Testis (tissue), 3 donors: ENCODE data around the gene SLC1A3. TPM values are rescaled to one million over a fixed set of nuclear protein-coding genes. Genes with fewer than 3 reads are reported as not detected.

Experiments used
- DNase-seq: peaks from one replicate; pipeline ENCODE4 v3.0.0-alpha.2; 2019
- H3K27ac ChIP-seq, 2 donors: fragments of 200-600 bp; sonication (generic); one replicate each; pipeline ENCODE4 v1.5.1; 2019
- H3K27me3 ChIP-seq: fragments of 200-600 bp; sonication (generic); one replicate; pipeline ENCODE4 v1.5.1; 2019
- H3K36me3 ChIP-seq: fragments of 200-600 bp; sonication (generic); one replicate; pipeline ENCODE4 v1.5.1; 2017; ENCODE audit warnings: low read depth; ENCODE audit errors: missing control alignments
- H3K4me1 ChIP-seq: fragments of 200-600 bp; sonication (generic); one replicate; pipeline ENCODE4 v1.5.1; 2019
- H3K4me3 ChIP-seq, 2 donors: fragments of 200-600 bp; sonication (generic); one replicate each; pipeline ENCODE4 v1.5.1; 2017 to 2019
- H3K9me3 ChIP-seq: fragments of 200-600 bp; sonication (generic); one replicate; pipeline ENCODE4 v1.5.1; 2017
- CTCF ChIP-seq, 3 experiments: fragments of 450-650 bp in 2 of 3; fragments of 200-600 bp in 1 of 3; sonication (generic) in 1 of 3; IDR thresholded peaks; one replicate each; pipeline ENCODE4 v1.5.1; 2016 to 2019; ENCODE audit warnings: antibody characterized with exemption in 3 of 3, mild to moderate bottlenecking in 2 of 3, moderate library complexity in 1 of 3
- POLR2A ChIP-seq: fragments of 450-650 bp; IDR thresholded peaks from one replicate; pipeline ENCODE4 v1.6.1; 2017; ENCODE audit warnings: antibody characterized with exemption, mild to moderate bottlenecking, moderate library complexity
- WGBS, 2 donors: methylation state at CpG; one replicate each; pipeline ENCODE4 v1.1.5; 2018; 5-methylcytosine and 5-hydroxymethylcytosine counted together
- intact Hi-C: fragments of 100-400 bp; cut with DNase I; formaldehyde crosslinking; loops from one replicate; pipeline ENCODE4 v1.15.1; 2023; ENCODE audit warnings: low total_unique reads
- polyA plus RNA-seq: library from polyadenylated mRNA; stranded (reverse); fragments of 350-450 nt; fragmentation: Illumina TruSeq; extraction: RNeasy Lipid Tissue Mini Kit (QIAGEN cat#74804); gene quantifications from one replicate; pipeline ENCODE4 v1.2.3, GENCODE V29; 2014; ENCODE audit warnings: low read depth, low replicate concordance; ENCODE audit not compliant: insufficient read depth
- total RNA-seq, 2 donors: library from RNA; depleted of rRNA; stranded (reverse); fragments of >200 nt; gene quantifications; one replicate each; pipeline ENCODE4 v1.2.3, GENCODE V29; 2016

Gene SLC1A3
- total and polyA plus RNA-seq, 3 donors from 2014 or later, result 3.6 to 10.8 (median 6.6) TPM

GRCh38 chr5:36701085-36701698 lies 94.8 kb downstream of the SLC1A3 start:
- TF ChIP-seq CTCF (IDR thresholded peaks at IDR 0.05), result no peak
- no peak for TF ChIP-seq POLR2A
- H3K9me3 ChIP-seq, result no peaks in the 10 kb centered on the region
- no peaks in the 10 kb centered on the region for H3K27me3 ChIP-seq
- WGBS, 2 donors, result 68 to 79% methylated on average over 4 of the region's 4 CpGs
- no peaks in the 10 kb centered on the region for H3K4me1 ChIP-seq
- no peak overlapping the region for H3K4me3 ChIP-seq
- intact Hi-C loops, result no loop called here
- H3K27ac ChIP-seq, result no peak overlapping the region
- no peaks in the 10 kb centered on the region for H3K36me3 ChIP-seq
- DNase-seq, result no peak

GRCh38 chr5:36703245-36703860 lies 96.9 kb downstream of the SLC1A3 start:
- Histone ChIP-seq H3K4me3 (no peak overlapping the region), H3K27me3 (no peaks in the 10 kb centered on the region), H3K4me1 (no peaks in the 10 kb centered on the region), H3K27ac (no peak overlapping the region), H3K36me3 (no peaks in the 10 kb centered on the region), H3K9me3 (no peaks in the 10 kb centered on the region)
- intact Hi-C loops, result no loop called here
- 87% methylated on average over 5 of the region's 5 CpGs for WGBS, 2 donors
- TF ChIP-seq CTCF (IDR thresholded peaks at IDR 0.05) (no peak), POLR2A (no peak)
- DNase-seq, result no peak

- WGBS, 2 donors, result 45 to 48% methylated on average over 1 of the region's 1 CpG
- intact Hi-C loops, result no loop called here
Observed at GRCh38 chr5:36704131-36704530, 97.7 kb downstream of the SLC1A3 start.

GRCh38 chr5:36705055-36705454 lies 98.6 kb downstream of the SLC1A3 start:
- DNase-seq, result no peak
- Histone ChIP-seq H3K27ac (no peak overlapping the region), H3K36me3 (no peaks in the 10 kb centered on the region), H3K4me3 (no peak overlapping the region), H3K27me3 (no peaks in the 10 kb centered on the region), H3K4me1 (no peaks in the 10 kb centered on the region), H3K9me3 (no peaks in the 10 kb centered on the region)
- intact Hi-C loops, result no loop called here
- 81 to 86% methylated on average over 3 of the region's 3 CpGs for WGBS, 2 donors
- TF ChIP-seq CTCF (IDR thresholded peaks at IDR 0.05) (no peak), POLR2A (no peak)

More at GRCh38 chr5:36704131-36704530, 97.7 kb downstream of the SLC1A3 start:
- Histone ChIP-seq H3K36me3 (no peaks in the 10 kb centered on the region), H3K27me3 (no peaks in the 10 kb centered on the region), H3K27ac (no peak overlapping the region), H3K4me3 (no peak overlapping the region), H3K9me3 (no peaks in the 10 kb centered on the region), H3K4me1 (no peaks in the 10 kb centered on the region)
- TF ChIP-seq CTCF (IDR thresholded peaks at IDR 0.05), result no peak
- TF ChIP-seq POLR2A, result no peak
- DNase-seq, result no peak

- no peaks in the 10 kb centered on the region for H3K27me3 ChIP-seq
- intact Hi-C loops, result no loop called here
- no peak for DNase-seq
- H3K4me3 ChIP-seq, result no peak overlapping the region
- TF ChIP-seq CTCF (IDR thresholded peaks at IDR 0.05), result no peak
- WGBS, 2 donors, result 54 to 64% methylated on average over 4 of the region's 4 CpGs
- H3K36me3 ChIP-seq, result no peaks in the 10 kb centered on the region
- no peaks in the 10 kb centered on the region for H3K9me3 ChIP-seq
- no peaks in the 10 kb centered on the region for H3K4me1 ChIP-seq
- H3K27ac ChIP-seq, result no peak overlapping the region
Observed at GRCh38 chr5:36706662-36707061, 100.3 kb downstream of the SLC1A3 start.
